Activated CD4-positive, alpha-beta T cell treated with anti-CD3 and anti-CD28 coated beads, Interleukin-2, amount 50 U/mL, for 24 hours (primary cell): Measurements from ENCODE around the gene DIP2B.

Source experiments
- DNase-seq, 2 donors: peaks; one replicate each; pipeline ENCODE4 v3.0.0-alpha.2; 2020; ENCODE audit warnings: low read depth in 1 of 2, low spot score in 1 of 2

DIP2B gene

GRCh38 chr12:50725011-50725942 lies 220.5 kb downstream of the DIP2B start:
- DNase-seq, result no peak

- no peak for DNase-seq
Measured at GRCh38 chr12:50727466-50727865, 222.7 kb downstream of the DIP2B start.

- DNase-seq, result no peak
Measured at GRCh38 chr12:50728417-50728816, 223.6 kb downstream of the DIP2B start.

- DNase-seq, result no peak
Measured at GRCh38 chr12:50728841-50729240, 224.1 kb downstream of the DIP2B start.

- no peak for DNase-seq
Measured at GRCh38 chr12:50732591-50732990, 227.8 kb downstream of the DIP2B start.

- no peak for DNase-seq
Measured at GRCh38 chr12:50733706-50734105, 228.9 kb downstream of the DIP2B start.

- no peak for DNase-seq
Measured at GRCh38 chr12:50734409-50735263, 229.9 kb downstream of the DIP2B start.

GRCh38 chr12:50739611-50740010 lies 234.8 kb downstream of the DIP2B start:
- no peak for DNase-seq

GRCh38 chr12:50740307-50740706 lies 235.5 kb downstream of the DIP2B start:
- DNase-seq, result no peak

- DNase-seq, result no peak
Measured at GRCh38 chr12:50742776-50743175, 238.0 kb downstream of the DIP2B start.

- no peak for DNase-seq
Measured at GRCh38 chr12:50745861-50746260, 241.1 kb downstream of the DIP2B start.

GRCh38 chr12:50746431-50746830 lies 241.6 kb downstream of the DIP2B start:
- no peak for DNase-seq

GRCh38 chr12:50747817-50748216 lies 243.0 kb downstream of the DIP2B start:
- no peak for DNase-seq

GRCh38 chr12:50749459-50749882 lies 244.7 kb downstream of the DIP2B start:
- no peak for DNase-seq

- no peak for DNase-seq
Measured at GRCh38 chr12:50750366-50750765, 245.6 kb downstream of the DIP2B start.

GRCh38 chr12:50751948-50752721 lies 247.3 kb downstream of the DIP2B start:
- no peak for DNase-seq

GRCh38 chr12:50753232-50753769 lies 248.5 kb downstream of the DIP2B start:
- no peak for DNase-seq

GRCh38 chr12:50763639-50764285 lies 259.0 kb downstream of the DIP2B start, which contains the start of gene ATF1:
ATF1 (plus strand) TSS chr12:50764101; CDS start chr12:50780146, 16,045 bp downstream.
- peak; percentile 78 to 81 for DNase-seq

GRCh38 chr12:50764286-50765094 lies 259.7 kb downstream of the DIP2B start:
- DNase-seq, result peak; percentile 65 to 73
